HepG2 (cell line): ENCODE data around the gene ANG. TPM values are rescaled to one million over a fixed set of nuclear protein-coding genes. Genes with fewer than 3 reads are reported as not detected.

Experiments
- ISX ChIP-seq: sonication (generic); formaldehyde crosslinking; conservative IDR thresholded peaks from 2 replicates; pipeline ENCODE4 v1.5.0; 2020; ENCODE audit warnings: missing genetic modification reagents
- MAFF ChIP-seq: IDR thresholded peaks from 2 replicates; pipeline ENCODE4 v1.6.1; 2011; ENCODE audit warnings: low read depth, low read length, improper control_type of control experiment
- MED13 ChIP-seq: sonication (generic); formaldehyde crosslinking; IDR thresholded peaks from 2 replicates; pipeline ENCODE4 v1.5.0; 2020; ENCODE audit warnings: missing genetic modification reagents
- REPIN1 ChIP-seq: sonication (generic); formaldehyde crosslinking; IDR thresholded peaks from 2 replicates; pipeline ENCODE4 v1.8.0; 2022; ENCODE audit warnings: missing genetic modification reagents, low read depth, mild to moderate bottlenecking, borderline replicate concordance
- SP140L ChIP-seq: sonication (generic); formaldehyde crosslinking; IDR thresholded peaks from 2 replicates; pipeline ENCODE4 v1.4.0; 2020; ENCODE audit warnings: missing genetic modification reagents, borderline replicate concordance
- XRCC5 ChIP-seq: fragments of 200-400 bp; formaldehyde crosslinking; optimal IDR thresholded peaks from 2 replicates; pipeline ENCODE3; 2017; ENCODE audit warnings: mild to moderate bottlenecking, low read length
- ZNF260 ChIP-seq: sonication (generic); formaldehyde crosslinking; IDR thresholded peaks from 2 replicates; pipeline ENCODE4 v1.4.0; 2020; ENCODE audit warnings: missing genetic modification reagents, low read depth, mild to moderate bottlenecking, borderline replicate concordance
- ZNF264 ChIP-seq: sonication (generic); formaldehyde crosslinking; IDR thresholded peaks from 2 replicates; pipeline ENCODE4 v1.4.0; 2020; ENCODE audit warnings: missing genetic modification reagents
- ZNF350 ChIP-seq: sonication (generic); formaldehyde crosslinking; IDR thresholded peaks from 2 replicates; pipeline ENCODE4 v1.4.0; 2020; ENCODE audit warnings: mild to moderate bottlenecking, low read depth, missing genetic modification reagents, borderline replicate concordance
- ZNF746 ChIP-seq: sonication (generic); formaldehyde crosslinking; IDR thresholded peaks from 2 replicates; pipeline ENCODE4 v1.8.0; 2022; ENCODE audit warnings: mild to moderate bottlenecking, missing genetic modification reagents
- polyA plus RNA-seq, 8 experiments: library from polyadenylated mRNA; depleted of rRNA in 3 of 8; stranded (reverse) in 7 of 8; unstranded in 1 of 8; fragments of >200 nt; fragmentation: Illumina TruSeq in 4 of 8; extraction: Trizol in 4 of 8; gene quantifications; 2 replicates each; pipeline versions ENCODE4 v1.2.1 to v1.2.3, GENCODE V29; 2011 to 2016; ENCODE audit warnings: low read depth in 4 of 8, missing spikeins in 1 of 8, mixed read lengths in 1 of 8; ENCODE audit not compliant: insufficient read depth in 1 of 8
- total RNA-seq, 5 experiments: library from RNA; depleted of rRNA; stranded (reverse); fragments of >200 nt; fragmentation: Illumina TruSeq; extraction: Trizol; gene quantifications; 2 replicates each; pipeline ENCODE4 v1.2.3, GENCODE V29; 2016; ENCODE audit warnings: low read depth in 1 of 5
- TF ChIP-seq, protein P1 (sequence below): IDR thresholded peaks from 2 replicates; pipeline ENCODE4 v1.6.1; 2016
- TF ChIP-seq, protein P2 (sequence below): fragments of 450-650 bp; IDR thresholded peaks from 2 replicates; pipeline ENCODE4 v1.6.1; 2017; ENCODE audit warnings: mild to moderate bottlenecking
- TF ChIP-seq, protein P3 (sequence below): IDR thresholded peaks from 2 replicates; pipeline ENCODE4 v1.6.1; 2012; ENCODE audit warnings: low read length, improper control_type of control experiment
- TF ChIP-seq, protein P4 (sequence below): sonication (generic); formaldehyde crosslinking; IDR thresholded peaks from one replicate; pipeline ENCODE4 v1.5.1; 2020; ENCODE audit warnings: mild to moderate bottlenecking, missing genetic modification reagents; ENCODE audit errors: not compliant biosample characterization

ANG gene
- total and polyA plus RNA-seq, 2 of the 13 experiments (the other 11 are each of a cell fraction or from before 2014, with no cell fraction given) = 83.6 to 401 TPM

DNA sequence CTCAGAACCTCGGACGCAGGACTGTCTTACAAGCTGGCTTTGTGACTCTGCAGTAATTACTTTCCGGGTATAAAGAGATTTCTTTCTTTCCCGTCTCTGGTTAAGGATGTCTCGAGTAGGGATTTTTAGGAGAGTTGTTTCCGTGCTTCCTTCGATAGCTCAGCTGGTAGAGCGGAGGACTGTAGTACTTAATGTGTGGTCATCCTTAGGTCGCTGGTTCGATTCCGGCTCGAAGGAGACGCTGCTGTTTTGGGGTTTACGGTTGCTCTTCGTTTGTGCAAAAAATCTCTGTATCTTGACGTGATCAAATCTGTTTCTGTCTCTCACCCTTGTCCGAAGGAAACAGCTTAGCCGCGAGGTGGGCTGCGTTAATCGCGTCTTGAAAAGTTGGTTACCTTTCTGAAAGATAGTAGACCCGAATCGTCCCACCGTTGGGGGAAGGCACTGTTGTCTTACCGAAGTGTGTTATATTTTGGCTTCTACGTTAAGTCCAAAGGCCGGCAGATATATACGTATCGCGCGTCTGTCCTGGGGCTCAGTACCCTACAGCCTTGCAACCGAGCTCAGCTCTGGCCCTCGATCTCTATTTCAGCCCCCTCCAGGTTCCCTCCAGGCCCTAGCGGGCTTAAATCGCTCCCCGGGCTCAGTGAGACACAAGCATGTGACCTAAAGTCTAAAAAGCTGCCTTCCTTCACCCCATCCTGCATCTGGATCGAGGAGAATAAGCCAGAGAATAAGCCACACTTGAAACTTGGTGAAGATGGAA is 5.3 kb upstream of the ANG start (continued):
- no peak for TF ChIP-seq REPIN1 (CRISPR knock-in tag)
- peak; percentile 83; the same call in 1 of the 2 replicates for TF ChIP-seq SP140L (CRISPR knock-in tag)
- TF ChIP-seq MED13 (CRISPR knock-in tag) = peak; percentile 58
- no peak for TF ChIP-seq ZNF260 (CRISPR knock-in tag)
- no peak for TF ChIP-seq XRCC5
- no peak for TF ChIP-seq MAFF
- TF ChIP-seq ZNF350 (CRISPR knock-in tag) = no peak; the same call in 1 of the 2 replicates
- TF ChIP-seq, protein P1, sequence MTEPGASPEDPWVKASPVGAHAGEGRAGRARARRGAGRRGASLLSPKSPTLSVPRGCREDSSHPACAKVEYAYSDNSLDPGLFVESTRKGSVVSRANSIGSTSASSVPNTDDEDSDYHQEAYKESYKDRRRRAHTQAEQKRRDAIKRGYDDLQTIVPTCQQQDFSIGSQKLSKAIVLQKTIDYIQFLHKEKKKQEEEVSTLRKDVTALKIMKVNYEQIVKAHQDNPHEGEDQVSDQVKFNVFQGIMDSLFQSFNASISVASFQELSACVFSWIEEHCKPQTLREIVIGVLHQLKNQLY (CRISPR knock-in tag) = no peak
- TF ChIP-seq ISX (CRISPR knock-in tag) = 0 out of 2 replicates have a peak, but pooled peaks have one; percentile 4
- TF ChIP-seq, protein P2, sequence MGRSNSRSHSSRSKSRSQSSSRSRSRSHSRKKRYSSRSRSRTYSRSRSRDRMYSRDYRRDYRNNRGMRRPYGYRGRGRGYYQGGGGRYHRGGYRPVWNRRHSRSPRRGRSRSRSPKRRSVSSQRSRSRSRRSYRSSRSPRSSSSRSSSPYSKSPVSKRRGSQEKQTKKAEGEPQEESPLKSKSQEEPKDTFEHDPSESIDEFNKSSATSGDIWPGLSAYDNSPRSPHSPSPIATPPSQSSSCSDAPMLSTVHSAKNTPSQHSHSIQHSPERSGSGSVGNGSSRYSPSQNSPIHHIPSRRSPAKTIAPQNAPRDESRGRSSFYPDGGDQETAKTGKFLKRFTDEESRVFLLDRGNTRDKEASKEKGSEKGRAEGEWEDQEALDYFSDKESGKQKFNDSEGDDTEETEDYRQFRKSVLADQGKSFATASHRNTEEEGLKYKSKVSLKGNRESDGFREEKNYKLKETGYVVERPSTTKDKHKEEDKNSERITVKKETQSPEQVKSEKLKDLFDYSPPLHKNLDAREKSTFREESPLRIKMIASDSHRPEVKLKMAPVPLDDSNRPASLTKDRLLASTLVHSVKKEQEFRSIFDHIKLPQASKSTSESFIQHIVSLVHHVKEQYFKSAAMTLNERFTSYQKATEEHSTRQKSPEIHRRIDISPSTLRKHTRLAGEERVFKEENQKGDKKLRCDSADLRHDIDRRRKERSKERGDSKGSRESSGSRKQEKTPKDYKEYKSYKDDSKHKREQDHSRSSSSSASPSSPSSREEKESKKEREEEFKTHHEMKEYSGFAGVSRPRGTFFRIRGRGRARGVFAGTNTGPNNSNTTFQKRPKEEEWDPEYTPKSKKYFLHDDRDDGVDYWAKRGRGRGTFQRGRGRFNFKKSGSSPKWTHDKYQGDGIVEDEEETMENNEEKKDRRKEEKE = no peak
- no peak for TF ChIP-seq ZNF746 (CRISPR knock-in tag)
- TF ChIP-seq, protein P3, sequence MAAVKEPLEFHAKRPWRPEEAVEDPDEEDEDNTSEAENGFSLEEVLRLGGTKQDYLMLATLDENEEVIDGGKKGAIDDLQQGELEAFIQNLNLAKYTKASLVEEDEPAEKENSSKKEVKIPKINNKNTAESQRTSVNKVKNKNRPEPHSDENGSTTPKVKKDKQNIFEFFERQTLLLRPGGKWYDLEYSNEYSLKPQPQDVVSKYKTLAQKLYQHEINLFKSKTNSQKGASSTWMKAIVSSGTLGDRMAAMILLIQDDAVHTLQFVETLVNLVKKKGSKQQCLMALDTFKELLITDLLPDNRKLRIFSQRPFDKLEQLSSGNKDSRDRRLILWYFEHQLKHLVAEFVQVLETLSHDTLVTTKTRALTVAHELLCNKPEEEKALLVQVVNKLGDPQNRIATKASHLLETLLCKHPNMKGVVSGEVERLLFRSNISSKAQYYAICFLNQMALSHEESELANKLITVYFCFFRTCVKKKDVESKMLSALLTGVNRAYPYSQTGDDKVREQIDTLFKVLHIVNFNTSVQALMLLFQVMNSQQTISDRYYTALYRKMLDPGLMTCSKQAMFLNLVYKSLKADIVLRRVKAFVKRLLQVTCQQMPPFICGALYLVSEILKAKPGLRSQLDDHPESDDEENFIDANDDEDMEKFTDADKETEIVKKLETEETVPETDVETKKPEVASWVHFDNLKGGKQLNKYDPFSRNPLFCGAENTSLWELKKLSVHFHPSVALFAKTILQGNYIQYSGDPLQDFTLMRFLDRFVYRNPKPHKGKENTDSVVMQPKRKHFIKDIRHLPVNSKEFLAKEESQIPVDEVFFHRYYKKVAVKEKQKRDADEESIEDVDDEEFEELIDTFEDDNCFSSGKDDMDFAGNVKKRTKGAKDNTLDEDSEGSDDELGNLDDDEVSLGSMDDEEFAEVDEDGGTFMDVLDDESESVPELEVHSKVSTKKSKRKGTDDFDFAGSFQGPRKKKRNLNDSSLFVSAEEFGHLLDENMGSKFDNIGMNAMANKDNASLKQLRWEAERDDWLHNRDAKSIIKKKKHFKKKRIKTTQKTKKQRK = no peak
- TF ChIP-seq, protein P4, sequence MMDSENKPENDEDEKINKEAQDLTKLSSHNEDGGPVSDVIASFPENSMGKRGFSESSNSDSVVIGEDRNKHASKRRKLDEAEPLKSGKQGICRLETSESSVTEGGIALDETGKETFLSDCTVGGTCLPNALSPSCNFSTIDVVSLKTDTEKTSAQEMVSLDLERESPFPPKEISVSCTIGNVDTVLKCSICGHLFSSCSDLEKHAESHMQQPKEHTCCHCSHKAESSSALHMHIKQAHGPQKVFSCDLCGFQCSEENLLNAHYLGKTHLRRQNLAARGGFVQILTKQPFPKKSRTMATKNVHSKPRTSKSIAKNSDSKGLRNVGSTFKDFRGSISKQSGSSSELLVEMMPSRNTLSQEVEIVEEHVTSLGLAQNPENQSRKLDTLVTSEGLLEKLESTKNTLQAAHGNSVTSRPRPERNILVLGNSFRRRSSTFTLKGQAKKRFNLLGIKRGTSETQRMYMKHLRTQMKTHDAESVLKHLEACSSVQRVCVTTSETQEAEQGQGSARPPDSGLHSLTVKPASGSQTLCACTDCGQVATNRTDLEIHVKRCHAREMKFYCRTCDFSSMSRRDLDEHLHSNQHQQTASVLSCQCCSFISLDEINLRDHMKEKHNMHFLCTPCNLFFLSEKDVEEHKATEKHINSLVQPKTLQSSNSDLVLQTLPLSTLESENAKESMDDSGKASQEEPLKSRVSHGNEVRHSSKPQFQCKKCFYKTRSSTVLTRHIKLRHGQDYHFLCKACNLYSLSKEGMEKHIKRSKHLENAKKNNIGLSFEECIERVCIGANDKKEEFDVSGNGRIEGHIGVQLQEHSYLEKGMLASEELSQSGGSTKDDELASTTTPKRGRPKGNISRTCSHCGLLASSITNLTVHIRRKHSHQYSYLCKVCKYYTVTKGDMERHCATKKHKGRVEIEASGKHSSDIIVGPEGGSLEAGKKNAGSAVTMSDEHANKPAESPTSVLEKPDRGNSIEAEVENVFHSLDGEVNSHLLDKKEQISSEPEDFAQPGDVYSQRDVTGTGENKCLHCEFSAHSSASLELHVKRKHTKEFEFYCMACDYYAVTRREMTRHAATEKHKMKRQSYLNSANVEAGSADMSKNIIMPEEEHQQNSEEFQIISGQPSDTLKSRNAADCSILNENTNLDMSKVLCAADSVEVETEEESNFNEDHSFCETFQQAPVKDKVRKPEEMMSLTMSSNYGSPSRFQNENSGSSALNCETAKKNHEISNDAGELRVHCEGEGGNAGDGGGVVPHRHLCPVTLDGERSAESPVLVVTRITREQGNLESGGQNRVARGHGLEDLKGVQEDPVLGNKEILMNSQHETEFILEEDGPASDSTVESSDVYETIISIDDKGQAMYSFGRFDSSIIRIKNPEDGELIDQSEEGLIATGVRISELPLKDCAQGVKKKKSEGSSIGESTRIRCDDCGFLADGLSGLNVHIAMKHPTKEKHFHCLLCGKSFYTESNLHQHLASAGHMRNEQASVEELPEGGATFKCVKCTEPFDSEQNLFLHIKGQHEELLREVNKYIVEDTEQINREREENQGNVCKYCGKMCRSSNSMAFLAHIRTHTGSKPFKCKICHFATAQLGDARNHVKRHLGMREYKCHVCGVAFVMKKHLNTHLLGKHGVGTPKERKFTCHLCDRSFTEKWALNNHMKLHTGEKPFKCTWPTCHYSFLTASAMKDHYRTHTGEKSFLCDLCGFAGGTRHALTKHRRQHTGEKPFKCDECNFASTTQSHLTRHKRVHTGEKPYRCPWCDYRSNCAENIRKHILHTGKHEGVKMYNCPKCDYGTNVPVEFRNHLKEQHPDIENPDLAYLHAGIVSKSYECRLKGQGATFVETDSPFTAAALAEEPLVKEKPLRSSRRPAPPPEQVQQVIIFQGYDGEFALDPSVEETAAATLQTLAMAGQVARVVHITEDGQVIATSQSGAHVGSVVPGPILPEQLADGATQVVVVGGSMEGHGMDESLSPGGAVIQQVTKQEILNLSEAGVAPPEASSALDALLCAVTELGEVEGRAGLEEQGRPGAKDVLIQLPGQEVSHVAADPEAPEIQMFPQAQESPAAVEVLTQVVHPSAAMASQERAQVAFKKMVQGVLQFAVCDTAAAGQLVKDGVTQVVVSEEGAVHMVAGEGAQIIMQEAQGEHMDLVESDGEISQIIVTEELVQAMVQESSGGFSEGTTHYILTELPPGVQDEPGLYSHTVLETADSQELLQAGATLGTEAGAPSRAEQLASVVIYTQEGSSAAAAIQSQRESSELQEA (CRISPR knock-in tag) = no peak
- no peak for TF ChIP-seq ZNF264
